GM12892 (cell line): ENCODE measurements around the gene MTHFD2.
A peak's percentile ranks its signal among the peaks of the same experiment; 100 is the strongest.

Source experiments
- DNase-seq: peaks from one replicate; pipeline ENCODE4 v3.0.0; 2011; ENCODE audit not compliant: insufficient read length
- FAIRE-seq: peaks from 2 replicates; lab custom pipeline; 2011; peaks lifted over from hg19 to GRCh38; lab: Jason Lieb, UNC
- POLR2A ChIP-seq: IDR thresholded peaks from 2 replicates; pipeline ENCODE4 v1.6.1; 2011; ENCODE audit warnings: low read depth, low read length, control low read depth
- POLR2AphosphoS5 ChIP-seq: IDR thresholded peaks from 2 replicates; pipeline ENCODE4 v1.6.1; 2011; ENCODE audit warnings: low read depth, low read length, control low read depth
- TAF1 ChIP-seq: IDR thresholded peaks from 2 replicates; pipeline ENCODE4 v1.6.1; 2011; ENCODE audit warnings: low read depth, mild to moderate bottlenecking, control low read depth, low read length, borderline replicate concordance

MTHFD2 gene

GRCh38 chr2:74238879-74239278, 40.5 kb downstream of the MTHFD2 start:
- FAIRE-seq (no peak), DNase-seq (no peak)
- TF ChIP-seq POLR2A: no peak

GRCh38 chr2:74239346-74239745, 40.9 kb downstream of the MTHFD2 start:
- TF ChIP-seq POLR2AphosphoS5: no peak
- no peak for TF ChIP-seq POLR2A
- TF ChIP-seq TAF1: no peak
- DNase-seq (no peak), FAIRE-seq (no peak)

GRCh38 chr2:74242354-74243071, 44.1 kb downstream of the MTHFD2 start:
- DNase-seq (no peak), FAIRE-seq (no peak)
- no peak for TF ChIP-seq POLR2A
- no peak for TF ChIP-seq TAF1

- no peak for FAIRE-seq
- no peak for DNase-seq
- no peak for TF ChIP-seq TAF1
- TF ChIP-seq POLR2A: no peak
- no peak for TF ChIP-seq POLR2AphosphoS5
These were observed 45.9 kb downstream of the MTHFD2 start for GRCh38 chr2:74244286-74244685.

GRCh38 chr2:74246496-74247195, 48.2 kb downstream of the MTHFD2 start:
- no peak for TF ChIP-seq TAF1
- TF ChIP-seq POLR2AphosphoS5: no peak
- TF ChIP-seq POLR2A: no peak
- FAIRE-seq (no peak), DNase-seq (no peak)

- TF ChIP-seq TAF1 (no peak), POLR2A (no peak), POLR2AphosphoS5 (no peak)
- DNase-seq (no peak), FAIRE-seq (peak; percentile 38)
These were observed 51.1 kb downstream of the MTHFD2 start for GRCh38 chr2:74249406-74250122.

GRCh38 chr2:74250189-74250631, 51.8 kb downstream of the MTHFD2 start:
- peak; percentile 56 for DNase-seq
- no peak for TF ChIP-seq TAF1
- no peak for TF ChIP-seq POLR2A
- TF ChIP-seq POLR2AphosphoS5: no peak
- no peak for FAIRE-seq

GRCh38 chr2:74252036-74252435, 53.6 kb downstream of the MTHFD2 start:
- TF ChIP-seq POLR2A (no peak), TAF1 (no peak), POLR2AphosphoS5 (no peak)
- FAIRE-seq: no peak

GRCh38 chr2:74252862-74253261, 54.4 kb downstream of the MTHFD2 start:
- FAIRE-seq (no peak), DNase-seq (no peak)
- no peak for TF ChIP-seq POLR2AphosphoS5
- no peak for TF ChIP-seq POLR2A
- no peak for TF ChIP-seq TAF1

More at GRCh38 chr2:74252036-74252435, 53.6 kb downstream of the MTHFD2 start:
- no peak for DNase-seq

GRCh38 chr2:74253306-74253970, 55.0 kb downstream of the MTHFD2 start:
- DNase-seq: no peak
- TF ChIP-seq POLR2AphosphoS5: no peak
- TF ChIP-seq TAF1: no peak
- no peak for TF ChIP-seq POLR2A
- FAIRE-seq: no peak

GRCh38 chr2:74253971-74254310, 55.5 kb downstream of the MTHFD2 start:
- DNase-seq: no peak
- no peak for TF ChIP-seq POLR2A
- no peak for TF ChIP-seq TAF1
- no peak for TF ChIP-seq POLR2AphosphoS5
- FAIRE-seq: no peak
